Upper lobe of right lung (tissue), 1 donor: Measurements from ENCODE around the gene ADAMTSL3. TPM values are rescaled to one million over a fixed set of nuclear protein-coding genes. Genes with fewer than 3 reads are reported as not detected.

ENCODE experiments used
- ATAC-seq: fragments of 200-7000 bp; cut with Tn5 transposase; one replicate; pipeline ENCODE4 v1.9.1; 2020; ENCODE audit warnings: mild to moderate bottlenecking, moderate library complexity
- DNase-seq: peaks from one replicate; pipeline ENCODE4 v3.0.0-alpha.2; 2020
- H3K27ac ChIP-seq: fragments of 200-600 bp; one replicate; pipeline ENCODE4 v1.8.0; 2022
- H3K27me3 ChIP-seq: fragments of 200-600 bp; one replicate; pipeline ENCODE4 v1.8.0; 2022; ENCODE audit warnings: mild to moderate bottlenecking
- H3K36me3 ChIP-seq: fragments of 200-600 bp; one replicate; pipeline ENCODE4 v1.8.0; 2022
- H3K4me1 ChIP-seq: fragments of 200-600 bp; one replicate; pipeline ENCODE4 v1.8.0; 2022
- H3K4me3 ChIP-seq: fragments of 200-600 bp; one replicate; pipeline ENCODE4 v1.8.0; 2022; ENCODE audit warnings: mild to moderate bottlenecking
- H3K9me3 ChIP-seq: fragments of 200-600 bp; one replicate; pipeline ENCODE4 v1.8.0; 2022
- CTCF ChIP-seq: fragments of 200-600 bp; IDR thresholded peaks from one replicate; pipeline ENCODE4 v1.8.0; 2022; ENCODE audit warnings: antibody characterized with exemption
- intact Hi-C: fragments of 100-400 bp; cut with DNase I; formaldehyde crosslinking; loops from one replicate; pipeline ENCODE4 v1.11.0; 2022
- total RNA-seq: library from RNA; stranded (reverse); fragmentation: NEBNext Ultra II Directional; extraction: Animal tissue kit (Norgen Biotek cat#: 25700); gene quantifications from one replicate; pipeline ENCODE4 v1.2.1, GENCODE V29; 2021
- donor health status: DM: no; HTN: yes; CAD: no; lungs with severe emphysema.

The ADAMTSL3 gene
- total RNA-seq, 1 donor from 2014 or later: 26.2 TPM

- no peak for DNase-seq
- intact Hi-C loops: no loop called here
- H3K27me3 ChIP-seq: no peaks in the 10 kb centered on the region
- peaks cover 4% of the 10 kb centered on the region for H3K4me1 ChIP-seq
- H3K27ac ChIP-seq: no peak overlapping the region
- ATAC-seq: no peak
- no peaks in the 10 kb centered on the region for H3K9me3 ChIP-seq
- H3K36me3 ChIP-seq: no peaks in the 10 kb centered on the region
- H3K4me3 ChIP-seq: no peak overlapping the region
- TF ChIP-seq CTCF: no peak
Observed at GRCh38 chr15:83688201-83688600, 34.3 kb downstream of the ADAMTSL3 start.

GRCh38 chr15:83690676-83691075, 36.8 kb downstream of the ADAMTSL3 start:
- H3K27me3 ChIP-seq: no peaks in the 10 kb centered on the region
- no peak overlapping the region for H3K4me3 ChIP-seq
- no peak for DNase-seq
- no peak overlapping the region for H3K27ac ChIP-seq
- no peaks in the 10 kb centered on the region for H3K9me3 ChIP-seq
- H3K36me3 ChIP-seq: no peaks in the 10 kb centered on the region
- intact Hi-C loops: no loop called here
- no peak for ATAC-seq
- peaks cover 8% of the 10 kb centered on the region for H3K4me1 ChIP-seq
- TF ChIP-seq CTCF: no peak

- H3K27ac ChIP-seq: peak overlapping the region; percentile 60
- no peaks in the 10 kb centered on the region for H3K36me3 ChIP-seq
- intact Hi-C loops: no loop called here
- no peaks in the 10 kb centered on the region for H3K27me3 ChIP-seq
- no peak overlapping the region for H3K4me3 ChIP-seq
- ATAC-seq (peak; percentile 38), DNase-seq (no peak)
- H3K9me3 ChIP-seq: no peaks in the 10 kb centered on the region
- peaks cover 8% of the 10 kb centered on the region for H3K4me1 ChIP-seq
- TF ChIP-seq CTCF: no peak
Observed at GRCh38 chr15:83692746-83693581, 39.0 kb downstream of the ADAMTSL3 start.

GRCh38 chr15:83694015-83694414, 40.1 kb downstream of the ADAMTSL3 start:
- DNase-seq: no peak
- no peak for ATAC-seq
- H3K9me3 ChIP-seq: no peaks in the 10 kb centered on the region
- no peak for TF ChIP-seq CTCF
- no peaks in the 10 kb centered on the region for H3K27me3 ChIP-seq
- H3K27ac ChIP-seq: peak overlapping the region; percentile 30
- peaks cover 8% of the 10 kb centered on the region for H3K4me1 ChIP-seq
- intact Hi-C loops: no loop called here
- H3K36me3 ChIP-seq: no peaks in the 10 kb centered on the region
- H3K4me3 ChIP-seq: no peak overlapping the region

- H3K36me3 ChIP-seq: no peaks in the 10 kb centered on the region
- H3K4me3 ChIP-seq: no peak overlapping the region
- peak overlapping the region; percentile 30 for H3K27ac ChIP-seq
- H3K4me1 ChIP-seq: peaks cover 8% of the 10 kb centered on the region
- no peak for DNase-seq
- no peaks in the 10 kb centered on the region for H3K9me3 ChIP-seq
- H3K27me3 ChIP-seq: no peaks in the 10 kb centered on the region
- no peak for TF ChIP-seq CTCF
- no peak for ATAC-seq
- intact Hi-C loops: no loop called here
Observed at GRCh38 chr15:83694536-83694935, 40.6 kb downstream of the ADAMTSL3 start.
